ENCODE data around the gene BCAS2.
"Not testable (repeated sequence)": the region's sequence is repeated elsewhere in the genome, so short reads cannot be mapped to it uniquely, and the experiment has no call there.

The BCAS2 gene

GRCh38 chr1:114589122-114589521, 7.7 kb upstream of the BCAS2 start:
- Histone ChIP-seq H3K9ac (ENCODE audit: low read depth, low read length) (no peak overlapping the region), H3K36me3 (ENCODE audit: control insufficient read depth, insufficient read depth, low read length) (no peaks in the 10 kb centered on the region), H3K9me3 (ENCODE audit: control insufficient read depth, insufficient read depth, low read length) (no peaks in the 10 kb centered on the region), H3K4me1 (ENCODE audit: control insufficient read depth, insufficient read depth, low read length) (no peaks in the 10 kb centered on the region), H3K27me3 (ENCODE audit: control insufficient read depth, insufficient read depth, low read length) (no peaks in the 10 kb centered on the region), H3K4me3 (ENCODE audit: low read depth, low read length) (no peak overlapping the region)

GRCh38 chr1:114588196-114588689, 6.8 kb upstream of the BCAS2 start:
- Histone ChIP-seq H3K4me3 (ENCODE audit: low read depth, low read length) (no peak overlapping the region), H3K36me3 (ENCODE audit: control insufficient read depth, insufficient read depth, low read length) (no peaks in the 10 kb centered on the region), H3K27me3 (ENCODE audit: control insufficient read depth, insufficient read depth, low read length) (no peaks in the 10 kb centered on the region), H3K4me1 (ENCODE audit: control insufficient read depth, insufficient read depth, low read length) (no peaks in the 10 kb centered on the region), H3K9ac (ENCODE audit: low read depth, low read length) (no peak overlapping the region), H3K9me3 (ENCODE audit: control insufficient read depth, insufficient read depth, low read length) (no peaks in the 10 kb centered on the region)

GRCh38 chr1:114587203-114587991, 6.0 kb upstream of the BCAS2 start:
- H3K9me3 ChIP-seq (ENCODE audit: control insufficient read depth, insufficient read depth, low read length), result no peaks in the 10 kb centered on the region
- no peaks in the 10 kb centered on the region for H3K36me3 ChIP-seq (ENCODE audit: control insufficient read depth, insufficient read depth, low read length)
- no peak overlapping the region for H3K4me3 ChIP-seq (ENCODE audit: low read depth, low read length)
- no peaks in the 10 kb centered on the region for H3K4me1 ChIP-seq (ENCODE audit: control insufficient read depth, insufficient read depth, low read length)
- H3K27me3 ChIP-seq (ENCODE audit: control insufficient read depth, insufficient read depth, low read length), result no peaks in the 10 kb centered on the region
- no peak overlapping the region for H3K9ac ChIP-seq (ENCODE audit: low read depth, low read length)

GRCh38 chr1:114586513-114587047, 5.2 kb upstream of the BCAS2 start:
- H3K9me3 ChIP-seq (ENCODE audit: control insufficient read depth, insufficient read depth, low read length), result no peaks in the 10 kb centered on the region
- H3K9ac ChIP-seq (ENCODE audit: low read depth, low read length), result no peak overlapping the region
- H3K4me1 ChIP-seq (ENCODE audit: control insufficient read depth, insufficient read depth, low read length), result no peaks in the 10 kb centered on the region
- H3K27me3 ChIP-seq (ENCODE audit: control insufficient read depth, insufficient read depth, low read length), result no peaks in the 10 kb centered on the region
- no peak overlapping the region for H3K4me3 ChIP-seq (ENCODE audit: low read depth, low read length)
- no peaks in the 10 kb centered on the region for H3K36me3 ChIP-seq (ENCODE audit: control insufficient read depth, insufficient read depth, low read length)

DNA sequence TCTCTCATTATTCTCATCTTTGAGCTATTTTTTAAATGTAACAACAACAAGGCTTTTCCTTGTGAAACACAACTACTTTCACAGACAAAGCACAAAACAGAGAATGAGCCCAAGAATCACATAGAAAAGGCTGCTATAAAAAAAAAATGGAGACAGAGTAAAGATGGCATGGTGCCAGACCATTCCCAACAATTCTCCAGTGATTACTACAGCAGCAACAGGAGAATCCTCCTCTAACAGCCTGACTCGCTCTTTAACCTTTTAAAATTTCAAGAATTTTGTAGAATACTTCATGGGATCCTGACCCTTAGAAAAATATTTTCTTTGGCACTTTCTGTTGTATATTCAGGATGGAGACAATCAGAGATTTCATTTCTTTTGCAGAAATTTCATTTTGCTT, 3.8 kb upstream of the BCAS2 start:
- no peaks in the 10 kb centered on the region for H3K27me3 ChIP-seq (ENCODE audit: control insufficient read depth, insufficient read depth, low read length)
- no peak overlapping the region for H3K4me3 ChIP-seq (ENCODE audit: low read depth, low read length)
- H3K9ac ChIP-seq (ENCODE audit: low read depth, low read length), result no peak overlapping the region
- no peaks in the 10 kb centered on the region for H3K9me3 ChIP-seq (ENCODE audit: control insufficient read depth, insufficient read depth, low read length)
- no peaks in the 10 kb centered on the region for H3K4me1 ChIP-seq (ENCODE audit: control insufficient read depth, insufficient read depth, low read length)
- H3K36me3 ChIP-seq (ENCODE audit: control insufficient read depth, insufficient read depth, low read length), result no peaks in the 10 kb centered on the region

GRCh38 chr1:114574365-114574764, 7.0 kb downstream of the BCAS2 start:
- H3K4me1 ChIP-seq (ENCODE audit: control insufficient read depth, insufficient read depth, low read length), result no peaks in the 10 kb centered on the region
- no peaks in the 10 kb centered on the region for H3K9me3 ChIP-seq (ENCODE audit: control insufficient read depth, insufficient read depth, low read length)
- H3K4me3 ChIP-seq (ENCODE audit: low read depth, low read length), result no peak overlapping the region
- no peak overlapping the region for H3K9ac ChIP-seq (ENCODE audit: low read depth, low read length)
- peaks cover 4% of the 10 kb centered on the region for H3K36me3 ChIP-seq (ENCODE audit: control insufficient read depth, insufficient read depth, low read length)
- H3K27me3 ChIP-seq (ENCODE audit: control insufficient read depth, insufficient read depth, low read length), result no peaks in the 10 kb centered on the region

GRCh38 chr1:114564141-114564540, 17.3 kb downstream of the BCAS2 start:
- Histone ChIP-seq H3K9me3 (ENCODE audit: control insufficient read depth, insufficient read depth, low read length) (no peaks in the 10 kb centered on the region), H3K4me3 (ENCODE audit: low read depth, low read length) (no peak overlapping the region), H3K36me3 (ENCODE audit: control insufficient read depth, insufficient read depth, low read length) (peaks cover 5% of the 10 kb centered on the region), H3K4me1 (ENCODE audit: control insufficient read depth, insufficient read depth, low read length) (no peaks in the 10 kb centered on the region), H3K27me3 (ENCODE audit: control insufficient read depth, insufficient read depth, low read length) (no peaks in the 10 kb centered on the region), H3K9ac (ENCODE audit: low read depth, low read length) (no peak overlapping the region)

DNA sequence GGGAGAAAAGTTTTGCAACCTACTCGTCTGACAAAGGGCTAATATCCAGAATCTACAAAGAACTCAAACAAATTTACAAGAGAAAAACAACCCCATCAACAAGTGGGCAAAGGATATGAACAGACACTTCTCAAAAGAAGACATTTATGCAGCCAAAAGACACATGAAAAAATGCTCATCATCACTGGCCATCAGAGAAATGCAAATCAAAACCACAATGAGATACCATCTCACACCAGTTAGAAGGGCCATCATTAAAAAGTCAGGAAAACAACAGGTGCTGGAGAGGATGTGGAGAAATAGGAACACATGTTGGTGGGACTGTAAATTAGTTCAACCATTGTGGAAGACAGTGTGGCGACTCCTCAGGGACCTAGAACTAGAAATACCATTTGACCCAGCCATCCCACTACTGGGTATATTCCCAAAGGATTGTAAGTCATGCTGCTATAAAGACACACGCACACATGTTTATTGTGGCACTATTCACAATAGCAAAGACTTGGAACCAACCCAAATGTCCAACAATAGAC, 18.4 kb downstream of the BCAS2 start:
- not testable (repeated sequence) for H3K4me1 ChIP-seq (ENCODE audit: control insufficient read depth, insufficient read depth, low read length); H3K27me3 ChIP-seq (ENCODE audit: control insufficient read depth, insufficient read depth, low read length)

DNA sequence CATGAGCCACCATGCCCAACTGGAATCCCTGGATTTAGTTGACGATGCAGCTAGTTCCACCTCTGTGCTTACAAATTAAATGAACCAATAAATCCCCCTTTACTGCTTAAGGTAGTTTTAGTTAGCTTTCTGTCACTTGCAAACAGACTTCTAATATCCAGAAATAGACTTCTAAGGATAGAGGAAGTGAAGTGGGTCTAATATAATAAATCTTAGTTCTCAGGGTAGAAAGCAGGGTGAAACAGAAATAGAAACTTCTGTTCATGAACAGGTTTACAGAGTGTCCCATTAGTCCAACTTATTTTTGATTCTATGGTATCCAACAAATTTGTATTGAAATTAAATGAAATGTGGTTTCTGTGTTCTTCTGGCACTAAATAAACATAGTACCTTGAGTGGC, 20.1 kb downstream of the BCAS2 start:
- H3K36me3 ChIP-seq (ENCODE audit: control insufficient read depth, insufficient read depth, low read length), result no peaks in the 10 kb centered on the region
- H3K4me3 ChIP-seq (ENCODE audit: low read depth, low read length), result no peak overlapping the region
- no peaks in the 10 kb centered on the region for H3K27me3 ChIP-seq (ENCODE audit: control insufficient read depth, insufficient read depth, low read length)
- H3K9ac ChIP-seq (ENCODE audit: low read depth, low read length), result no peak overlapping the region
- no peaks in the 10 kb centered on the region for H3K9me3 ChIP-seq (ENCODE audit: control insufficient read depth, insufficient read depth, low read length)
- no peaks in the 10 kb centered on the region for H3K4me1 ChIP-seq (ENCODE audit: control insufficient read depth, insufficient read depth, low read length)

More for the DNA sequence above, 18.4 kb downstream of the BCAS2 start:
- H3K9ac ChIP-seq (ENCODE audit: low read depth, low read length); H3K36me3 ChIP-seq (ENCODE audit: control insufficient read depth, insufficient read depth, low read length); H3K9me3 ChIP-seq (ENCODE audit: control insufficient read depth, insufficient read depth, low read length); H3K4me3 ChIP-seq (ENCODE audit: low read depth, low read length): not testable (repeated sequence)

DNA sequence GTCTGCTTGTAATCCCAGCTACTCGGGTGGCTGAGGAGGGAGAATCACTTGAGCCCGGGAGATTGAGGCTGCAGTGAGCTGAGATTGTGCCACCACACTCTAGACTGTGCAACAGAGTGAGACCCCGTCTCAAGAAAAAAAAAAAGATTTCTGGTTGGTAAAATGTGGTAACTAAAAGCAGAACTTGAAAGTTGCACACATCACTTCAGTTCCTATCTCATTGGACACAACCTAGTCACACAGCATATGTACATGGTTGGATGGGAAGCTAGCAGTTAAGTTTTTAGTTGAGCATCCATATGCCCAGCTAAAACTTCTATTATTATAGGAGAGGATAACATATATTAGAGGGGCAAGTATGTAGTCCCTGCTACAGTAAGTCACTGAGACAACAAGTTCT, 22.1 kb downstream of the BCAS2 start:
- Histone ChIP-seq H3K4me1 (ENCODE audit: control insufficient read depth, insufficient read depth, low read length) (no peaks in the 10 kb centered on the region), H3K27me3 (ENCODE audit: control insufficient read depth, insufficient read depth, low read length) (no peaks in the 10 kb centered on the region), H3K4me3 (ENCODE audit: low read depth, low read length) (no peak overlapping the region), H3K9ac (ENCODE audit: low read depth, low read length) (no peak overlapping the region), H3K36me3 (ENCODE audit: control insufficient read depth, insufficient read depth, low read length) (no peaks in the 10 kb centered on the region), H3K9me3 (ENCODE audit: control insufficient read depth, insufficient read depth, low read length) (no peaks in the 10 kb centered on the region)

DNA sequence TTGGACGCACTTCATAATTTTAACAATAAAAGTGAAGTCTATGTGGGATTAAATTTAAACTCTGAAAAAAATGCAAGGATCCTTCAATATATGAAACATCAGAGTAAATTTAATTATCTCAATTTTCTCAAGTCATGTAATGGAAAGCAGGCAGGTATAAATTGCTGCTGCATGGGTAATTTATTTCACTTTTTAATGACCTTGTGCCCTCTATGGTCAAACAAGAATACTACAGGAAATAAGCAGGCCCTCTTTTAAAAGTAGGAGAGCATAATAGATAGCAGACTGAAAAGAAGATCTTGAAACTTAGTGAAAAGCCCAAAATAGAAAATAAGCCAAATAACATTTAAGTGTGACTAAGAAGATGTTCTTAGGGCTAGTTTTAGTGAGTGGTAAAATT, 22.9 kb downstream of the BCAS2 start:
- Histone ChIP-seq H3K9ac (ENCODE audit: low read depth, low read length) (no peak overlapping the region), H3K4me1 (ENCODE audit: control insufficient read depth, insufficient read depth, low read length) (no peaks in the 10 kb centered on the region), H3K4me3 (ENCODE audit: low read depth, low read length) (no peak overlapping the region), H3K36me3 (ENCODE audit: control insufficient read depth, insufficient read depth, low read length) (no peaks in the 10 kb centered on the region), H3K9me3 (ENCODE audit: control insufficient read depth, insufficient read depth, low read length) (no peaks in the 10 kb centered on the region), H3K27me3 (ENCODE audit: control insufficient read depth, insufficient read depth, low read length) (no peaks in the 10 kb centered on the region)

DNA sequence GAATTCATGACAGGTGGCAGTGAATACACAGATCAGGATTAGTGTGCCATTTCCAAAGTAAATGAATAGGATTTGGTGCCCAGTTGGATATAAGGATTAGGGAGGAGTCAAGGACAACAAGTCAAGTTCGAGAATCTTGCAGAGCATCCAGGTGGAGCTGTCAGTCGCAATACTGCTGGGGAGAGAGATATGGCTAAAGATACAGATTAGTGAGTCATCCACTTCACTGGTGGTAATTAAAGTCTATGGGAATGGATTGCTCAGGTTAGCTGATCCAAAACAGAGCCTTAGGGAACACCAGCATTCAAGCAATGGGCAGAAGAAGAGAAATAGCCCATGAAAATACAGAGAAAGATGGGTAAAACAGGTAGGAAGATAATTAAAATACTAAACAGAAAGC, 26.8 kb downstream of the BCAS2 start:
- Histone ChIP-seq H3K9me3 (ENCODE audit: control insufficient read depth, insufficient read depth, low read length) (no peaks in the 10 kb centered on the region), H3K9ac (ENCODE audit: low read depth, low read length) (no peak overlapping the region), H3K4me3 (ENCODE audit: low read depth, low read length) (no peak overlapping the region)

More for the DNA sequence above, 26.8 kb downstream of the BCAS2 start:
- H3K4me1 ChIP-seq (ENCODE audit: control insufficient read depth, insufficient read depth, low read length), result no peaks in the 10 kb centered on the region
- no peaks in the 10 kb centered on the region for H3K36me3 ChIP-seq (ENCODE audit: control insufficient read depth, insufficient read depth, low read length)
- no peaks in the 10 kb centered on the region for H3K27me3 ChIP-seq (ENCODE audit: control insufficient read depth, insufficient read depth, low read length)
